Activated B cell treated with CpG ODN at 0.5 μM for 24 hours (primary cell): ENCODE data around the gene IFI44. TPM values are rescaled to one million over a fixed set of nuclear protein-coding genes. Genes with fewer than 3 reads are reported as not detected.

Experiments used
- ATAC-seq: fragments of 200-7000 bp; cut with Tn5 transposase; one replicate; pipeline ENCODE4 v1.10.0; 2021; ENCODE audit warnings: low read depth, mild to moderate bottlenecking, moderate library complexity
- CTCF ChIA-PET: fragments of 350-600 bp; sonication (Branson Sonifier 250); formaldehyde crosslinking; loops from one replicate; lab custom pipeline; 2021; ENCODE audit warnings: antibody characterized with exemption; lab: Charles Lee
- POLR2A ChIA-PET: fragments of 350-600 bp; sonication (Branson Sonifier 250); formaldehyde crosslinking; loops from one replicate; lab custom pipeline; 2021; ENCODE audit warnings: antibody characterized with exemption; lab: Charles Lee
- DNase-seq: peaks from one replicate; pipeline ENCODE4 v3.0.0; 2022
- H3K27ac Mint-ChIP-seq: one replicate; pipeline ENCODE4 v1.8.0; 2020; ENCODE audit warnings: mixed read lengths
- H3K27me3 Mint-ChIP-seq: one replicate; pipeline ENCODE4 v1.8.0; 2021; ENCODE audit warnings: mixed read lengths
- H3K36me3 Mint-ChIP-seq: one replicate; pipeline ENCODE4 v1.8.0; 2021; ENCODE audit warnings: low read depth, mixed read lengths
- H3K4me1 Mint-ChIP-seq: one replicate; pipeline ENCODE4 v1.8.0; 2021; ENCODE audit warnings: mixed read lengths
- H3K4me3 Mint-ChIP-seq: one replicate; pipeline ENCODE4 v1.8.0; 2020; ENCODE audit warnings: mild to moderate bottlenecking, mixed read lengths
- H3K9me3 Mint-ChIP-seq: one replicate; pipeline ENCODE4 v1.8.0; 2020; ENCODE audit warnings: mixed read lengths
- CTCF ChIP-seq: fragments of 200-600 bp; IDR thresholded peaks from one replicate; pipeline ENCODE4 v1.8.0; 2022; ENCODE audit warnings: antibody characterized with exemption, mild to moderate bottlenecking
- intact Hi-C: fragments of 100-400 bp; cut with micrococcal nuclease; formaldehyde crosslinking; loops from one replicate; pipeline ENCODE4 v1.15.1; 2024
- total RNA-seq: library from RNA; stranded (reverse); gene quantifications from 2 replicates; pipeline ENCODE4 v1.2.3, GENCODE V29; 2022

The IFI44 gene
- total RNA-seq, 1 donor from 2014 or later: 9.2 TPM

- Mint-ChIP-seq H3K9me3 (peaks cover 9% of the 10 kb centered on the region), H3K4me1 (no peaks in the 10 kb centered on the region), H3K4me3 (no peak overlapping the region), H3K36me3 (no peaks in the 10 kb centered on the region), H3K27me3 (peaks cover 8% of the 10 kb centered on the region), H3K27ac (no peak overlapping the region)
- ChIA-PET CTCF (no interaction called here), POLR2A (no interaction called here)
- intact Hi-C loops: no loop called here
- TF ChIP-seq CTCF: no peak
- ATAC-seq: no peak
- no peak for DNase-seq
Observed at GRCh38 chr1:78702426-78702825, 52.8 kb downstream of the IFI44 start.

GRCh38 chr1:78703806-78704205, 54.2 kb downstream of the IFI44 start:
- intact Hi-C loops: no loop called here
- Mint-ChIP-seq H3K9me3 (peaks cover 9% of the 10 kb centered on the region), H3K4me3 (no peak overlapping the region), H3K4me1 (no peaks in the 10 kb centered on the region), H3K36me3 (no peaks in the 10 kb centered on the region), H3K27ac (no peak overlapping the region), H3K27me3 (peaks cover 8% of the 10 kb centered on the region)
- ATAC-seq: no peak
- TF ChIP-seq CTCF: no peak
- DNase-seq: no peak
- CTCF ChIA-PET: no interaction called here
- POLR2A ChIA-PET: no interaction called here

- Mint-ChIP-seq H3K4me1 (no peaks in the 10 kb centered on the region), H3K4me3 (no peak overlapping the region), H3K9me3 (no peaks in the 10 kb centered on the region), H3K36me3 (no peaks in the 10 kb centered on the region), H3K27ac (no peak overlapping the region), H3K27me3 (peaks cover under 1% of the 10 kb centered on the region)
- no peak for ATAC-seq
- TF ChIP-seq CTCF: no peak
- intact Hi-C loops: no loop called here
- no peak for DNase-seq
- ChIA-PET POLR2A (no interaction called here), CTCF (no interaction called here)
Observed at GRCh38 chr1:78712467-78713051, 62.9 kb downstream of the IFI44 start.

- ChIA-PET POLR2A (no interaction called here), CTCF (no interaction called here)
- H3K27me3 Mint-ChIP-seq: peaks cover 2% of the 10 kb centered on the region
- no peak for TF ChIP-seq CTCF
- H3K9me3 Mint-ChIP-seq: no peaks in the 10 kb centered on the region
- no peaks in the 10 kb centered on the region for H3K36me3 Mint-ChIP-seq
- H3K4me3 Mint-ChIP-seq: no peak overlapping the region
- no peak for ATAC-seq
- intact Hi-C loops: no loop called here
- DNase-seq: no peak
- H3K4me1 Mint-ChIP-seq: no peaks in the 10 kb centered on the region
- no peak overlapping the region for H3K27ac Mint-ChIP-seq
Observed at GRCh38 chr1:78713297-78713696, 63.7 kb downstream of the IFI44 start.

Other genes starting within 250 kb of the IFI44 start
- not detected in 2 replicates for gene PTGFR, start 158.9 kb upstream of the IFI44 start, total RNA-seq
- 3.6 and 5.0 TPM in 2 replicates for gene IFI44L, start 29.4 kb upstream of the IFI44 start, total RNA-seq